ENCODE measurements around the gene CCDC18.
A peak's percentile ranks its signal among the peaks of the same experiment; 100 is the strongest.

The CCDC18 gene

GRCh38 chr1:93194231-93194990 is 13.9 kb downstream of the CCDC18 start:
- no peak for TF ChIP-seq CTCF (conservative IDR thresholded peaks at IDR 0.05; ENCODE audit: low read depth, low read length)
- H3K4me3 ChIP-seq (ENCODE audit: low read depth, low read length): no peak overlapping the region
- DNase-seq (ENCODE audit: low read depth): no peak

- peak; percentile 73 for DNase-seq (ENCODE audit: low read depth)
- no peak overlapping the region for H3K4me3 ChIP-seq (ENCODE audit: low read depth, low read length)
- no peak for TF ChIP-seq CTCF (conservative IDR thresholded peaks at IDR 0.05; ENCODE audit: low read depth, low read length)
These were observed 16.1 kb downstream of the CCDC18 start for GRCh38 chr1:93196591-93196990.

- no peak overlapping the region for H3K4me3 ChIP-seq (ENCODE audit: low read depth, low read length)
- TF ChIP-seq CTCF (conservative IDR thresholded peaks at IDR 0.05; ENCODE audit: low read depth, low read length): no peak
- no peak for DNase-seq (ENCODE audit: low read depth)
These were observed 18.6 kb downstream of the CCDC18 start for GRCh38 chr1:93199150-93199549.

GRCh38 chr1:93200086-93200620 is 19.6 kb downstream of the CCDC18 start:
- no peak for TF ChIP-seq CTCF (conservative IDR thresholded peaks at IDR 0.05; ENCODE audit: low read depth, low read length)
- no peak overlapping the region for H3K4me3 ChIP-seq (ENCODE audit: low read depth, low read length)
- DNase-seq (ENCODE audit: low read depth): peak; percentile 23

GRCh38 chr1:93200714-93201113 is 20.2 kb downstream of the CCDC18 start:
- no peak for DNase-seq (ENCODE audit: low read depth)
- TF ChIP-seq CTCF (conservative IDR thresholded peaks at IDR 0.05; ENCODE audit: low read depth, low read length): no peak
- H3K4me3 ChIP-seq (ENCODE audit: low read depth, low read length): no peak overlapping the region

- no peak overlapping the region for H3K4me3 ChIP-seq (ENCODE audit: low read depth, low read length)
- no peak for DNase-seq (ENCODE audit: low read depth)
- TF ChIP-seq CTCF (conservative IDR thresholded peaks at IDR 0.05; ENCODE audit: low read depth, low read length): no peak
These were observed 25.5 kb downstream of the CCDC18 start for GRCh38 chr1:93205892-93206566.
